Ishikawa (cell line): Measurements from ENCODE around the gene ZNF567.

Experiments used
- EP300 ChIP-seq: IDR thresholded peaks from 2 replicates; pipeline ENCODE4 v1.6.1; 2012; ENCODE audit warnings: borderline replicate concordance
- RAD21 ChIP-seq: IDR thresholded peaks from 2 replicates; pipeline ENCODE4 v1.6.1; 2012; ENCODE audit warnings: low read depth
- TAF1 ChIP-seq: IDR thresholded peaks from 2 replicates; pipeline ENCODE4 v1.6.1; 2012; ENCODE audit warnings: low read depth, mild to moderate bottlenecking
- TCF12 ChIP-seq: IDR thresholded peaks from 2 replicates; pipeline ENCODE4 v1.6.1; 2012; ENCODE audit warnings: low read depth
- YY1 ChIP-seq: IDR thresholded peaks from 2 replicates; pipeline ENCODE4 v1.6.1; 2012; ENCODE audit warnings: low read depth

GRCh38 chr19:36668646-36669045 lies 18.8 kb upstream of the ZNF567 start:
- TF ChIP-seq YY1: no peak
- TF ChIP-seq EP300: no peak
- TF ChIP-seq RAD21: no peak
- no peak for TF ChIP-seq TAF1
- no peak for TF ChIP-seq TCF12
